HG03025 (cell line): ENCODE data around the gene MRPL34.
A peak's percentile ranks its signal among the peaks of the same experiment; 100 is the strongest.
"Not testable (repeated sequence)": the region's sequence is repeated elsewhere in the genome, so short reads cannot be mapped to it uniquely, and the experiment has no call there.

ENCODE experiments used
- ATAC-seq: cut with Tn5 transposase; IDR thresholded peaks from one replicate; pipeline ENCODE4 v1.9.1; 2021; ENCODE audit warnings: mild to moderate bottlenecking, moderate library complexity; ENCODE audit not compliant: unreplicated experiment, low FRiP score

Gene MRPL34

GRCh38 chr19:17283504-17283996, 22.1 kb upstream of the MRPL34 start:
- ATAC-seq = no peak

- ATAC-seq = no peak
Measured at GRCh38 chr19:17285415-17286135, 20.1 kb upstream of the MRPL34 start.

GRCh38 chr19:17286263-17286662, 19.4 kb upstream of the MRPL34 start:
- no peak for ATAC-seq

GRCh38 chr19:17286752-17287151, 18.9 kb upstream of the MRPL34 start:
- no peak for ATAC-seq

DNA sequence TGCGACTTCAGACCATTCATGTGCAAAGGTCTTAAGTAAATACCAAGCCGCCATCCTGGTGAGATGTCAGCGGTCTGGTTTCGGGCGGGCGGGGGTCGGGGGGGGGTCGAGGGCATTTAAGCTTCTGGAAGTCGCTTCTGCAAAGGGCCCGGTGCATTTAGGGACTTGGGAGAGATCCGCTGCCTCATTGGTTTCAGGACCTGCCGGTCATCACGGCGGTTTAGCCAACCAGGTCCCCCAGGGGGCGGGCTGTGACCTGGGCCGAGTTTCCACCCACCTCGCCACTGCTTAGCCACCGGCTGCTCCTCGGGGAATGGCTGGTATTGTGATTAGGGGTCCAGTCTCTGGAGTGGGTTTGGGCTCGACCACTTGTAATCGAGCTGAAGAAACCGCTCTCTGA, 16.2 kb upstream of the MRPL34 start:
- ATAC-seq = no peak

GRCh38 chr19:17292301-17293074, 13.2 kb upstream of the MRPL34 start:
- no peak for ATAC-seq

- ATAC-seq = no peak
Measured at GRCh38 chr19:17293605-17294004, 12.1 kb upstream of the MRPL34 start.

DNA sequence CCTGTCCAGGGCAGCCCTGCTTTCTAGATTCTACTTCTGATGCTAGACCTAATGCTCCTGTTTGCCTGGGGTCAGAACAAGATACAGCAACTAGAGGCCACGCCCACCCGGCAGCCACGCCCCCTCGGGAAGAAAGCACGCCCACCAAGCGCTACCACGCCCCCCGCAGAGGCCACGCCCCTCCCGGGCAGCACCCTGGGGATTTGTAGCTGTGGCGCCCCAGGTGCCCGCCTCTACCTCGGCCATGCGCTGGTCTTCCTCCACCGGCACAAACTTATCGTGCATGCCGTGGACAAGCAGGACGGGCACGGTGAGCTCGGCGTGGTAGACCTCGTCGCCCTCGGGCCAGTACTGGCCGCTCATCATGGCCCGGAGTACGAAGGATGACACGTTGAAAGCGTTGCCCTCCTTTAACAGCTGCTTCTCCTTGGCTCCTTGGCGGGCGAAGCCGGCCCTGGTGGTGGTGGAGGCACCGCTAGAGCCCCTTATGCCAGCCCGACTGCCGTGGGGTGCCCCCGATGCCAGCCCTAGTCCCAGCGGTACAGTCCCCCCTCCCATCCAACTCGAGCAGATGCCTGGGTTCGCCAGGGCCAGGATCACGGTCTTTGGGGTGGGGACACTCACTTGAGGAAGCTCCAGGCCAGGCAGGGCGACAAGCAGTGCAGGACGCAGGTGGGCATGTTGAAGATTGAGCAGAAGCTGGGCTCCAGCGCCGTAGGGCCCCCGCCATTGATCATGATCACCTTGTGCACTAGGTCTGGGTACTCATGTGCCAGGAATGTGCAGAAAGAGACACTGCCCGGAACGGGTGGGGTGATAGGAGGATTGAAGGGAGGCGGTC, 11.4 kb upstream of the MRPL34 start:
- no peak for ATAC-seq

GRCh38 chr19:17295551-17295950, 10.1 kb upstream of the MRPL34 start:
- ATAC-seq = not testable (repeated sequence)

GRCh38 chr19:17296273-17296672, 9.4 kb upstream of the MRPL34 start:
- ATAC-seq = no peak

DNA sequence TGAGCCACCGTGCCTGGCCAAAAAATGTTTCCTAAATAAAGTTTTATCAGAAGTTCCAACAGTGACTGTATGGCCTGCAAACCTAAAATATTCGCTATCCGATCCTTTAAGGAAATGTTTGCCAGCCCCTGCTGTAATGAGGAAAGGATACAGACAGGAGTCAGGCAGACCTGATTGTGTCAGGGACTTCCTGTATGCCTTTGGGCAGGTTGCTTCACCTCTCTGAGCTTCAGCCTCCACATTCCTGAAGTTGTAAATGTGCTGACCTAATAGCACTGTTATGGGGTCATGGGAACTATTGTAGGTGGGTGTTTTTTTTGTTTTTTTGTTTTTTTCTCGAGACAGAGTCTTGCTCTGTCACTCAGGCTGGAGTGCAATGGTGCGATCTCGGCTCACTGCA, 8.7 kb upstream of the MRPL34 start:
- ATAC-seq = no peak

DNA sequence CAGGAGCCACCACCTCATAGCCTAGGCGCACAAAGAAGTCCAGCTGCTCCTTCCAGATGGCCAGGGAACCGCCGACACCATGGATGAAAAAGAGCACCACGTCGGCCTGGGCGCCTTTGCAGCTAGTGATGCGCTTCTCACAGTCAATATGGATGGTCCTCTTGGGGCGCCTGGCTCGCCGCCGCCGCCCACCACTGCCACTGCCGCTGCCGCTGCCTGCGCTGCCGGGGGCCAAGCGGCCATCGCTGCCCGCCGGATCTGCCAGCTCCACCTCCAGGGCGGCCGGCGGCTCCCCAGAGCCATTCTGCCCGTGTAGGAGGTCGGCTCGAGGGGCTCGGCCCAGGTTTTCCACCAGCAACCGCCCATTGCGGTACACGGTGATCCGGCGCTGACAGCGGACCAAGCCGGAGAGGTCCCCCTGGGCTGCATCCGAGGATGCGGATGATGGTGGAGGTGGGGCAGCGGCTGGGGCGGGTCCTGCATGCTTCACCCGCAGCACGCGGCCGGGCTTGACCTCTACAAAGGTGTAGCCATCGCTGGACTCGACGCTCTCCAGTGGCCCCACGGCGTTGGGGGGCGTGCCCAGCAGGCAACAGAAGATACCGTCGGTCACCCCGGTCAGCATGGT, 4.6 kb upstream of the MRPL34 start:
- ATAC-seq = no peak

DNA sequence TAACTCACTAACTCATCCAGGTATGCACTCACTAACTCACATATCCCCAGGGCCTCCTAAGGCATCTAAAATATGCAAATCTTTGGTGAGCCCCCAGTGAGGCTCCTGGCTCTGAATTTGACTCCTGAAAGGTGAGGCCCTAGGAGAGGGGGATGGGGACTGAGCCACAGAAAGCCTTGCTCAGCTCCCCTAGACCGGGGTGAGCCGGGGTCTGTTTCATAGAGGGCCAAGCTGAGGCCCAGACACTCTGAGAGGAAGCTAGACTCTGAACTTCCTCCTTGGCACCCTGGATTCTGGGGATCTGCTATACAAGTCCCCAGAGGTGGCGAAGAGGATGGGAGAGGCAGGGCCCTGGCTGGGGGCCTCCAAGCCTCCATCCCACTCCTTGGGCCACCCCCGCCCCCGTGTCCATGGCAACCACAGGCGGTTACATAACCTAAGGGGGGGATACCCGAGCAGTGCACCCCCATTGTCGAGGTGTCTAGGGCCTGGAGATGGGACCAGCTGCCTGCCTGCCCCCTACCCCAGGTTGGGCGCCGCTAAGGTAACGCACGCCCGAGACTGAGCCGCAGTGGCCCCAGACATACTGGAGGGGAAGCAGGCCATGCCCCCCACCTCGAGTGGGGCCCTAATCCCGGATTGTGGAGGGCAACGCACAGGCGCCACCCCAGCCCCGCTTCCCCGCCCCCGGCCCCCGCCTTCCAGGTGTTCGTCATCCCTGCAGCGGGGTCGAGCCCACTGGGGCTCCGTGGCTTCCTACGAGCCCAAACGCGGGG, 3.1 kb upstream of the MRPL34 start:
- ATAC-seq = no peak

DNA sequence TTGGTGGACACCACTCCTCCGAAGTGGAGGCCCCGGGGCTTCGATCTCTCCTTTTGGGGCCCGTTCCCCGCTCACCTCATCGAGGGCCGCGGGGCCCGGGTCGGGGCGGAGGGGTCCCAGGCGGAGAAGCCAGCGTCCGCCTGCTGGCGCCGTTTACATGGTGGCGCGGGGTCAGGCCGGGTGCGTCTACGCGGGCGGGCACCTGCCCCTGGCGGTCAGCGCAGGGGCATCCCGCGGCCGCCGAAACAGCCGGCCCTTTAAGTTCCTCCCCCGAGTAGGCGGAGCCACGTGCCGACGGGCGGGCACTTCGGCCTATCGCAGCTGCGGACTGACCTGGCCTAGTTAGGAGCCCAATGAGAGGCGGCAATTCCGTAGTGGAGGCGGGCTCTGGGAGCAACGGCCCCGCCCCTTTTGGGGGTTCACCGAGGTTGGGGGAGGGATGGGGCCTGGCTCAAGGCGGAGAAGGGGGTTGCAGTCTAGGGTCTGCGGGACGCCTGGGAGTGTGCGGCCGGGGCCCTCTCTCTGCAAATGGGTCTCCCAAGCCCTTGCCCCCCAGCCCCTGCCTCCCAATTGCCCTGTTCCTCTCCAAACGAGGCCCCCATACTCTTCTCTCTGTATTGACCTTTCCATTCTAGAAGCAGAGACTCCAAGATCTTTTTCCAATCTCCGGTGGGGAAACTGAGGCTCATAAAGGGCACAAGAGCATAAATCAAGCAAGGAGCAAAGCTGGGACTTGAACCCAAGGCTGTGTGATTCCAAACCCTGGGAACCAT, 2.3 kb upstream of the MRPL34 start, which contains the start of gene ABHD8:
Gene ABHD8, minus strand, starts transcription at position 259 of the 773 bp plus-strand sequence. CDS start 1,809 bp downstream, outside the sequence.
- ATAC-seq = peak; percentile 53

DNA sequence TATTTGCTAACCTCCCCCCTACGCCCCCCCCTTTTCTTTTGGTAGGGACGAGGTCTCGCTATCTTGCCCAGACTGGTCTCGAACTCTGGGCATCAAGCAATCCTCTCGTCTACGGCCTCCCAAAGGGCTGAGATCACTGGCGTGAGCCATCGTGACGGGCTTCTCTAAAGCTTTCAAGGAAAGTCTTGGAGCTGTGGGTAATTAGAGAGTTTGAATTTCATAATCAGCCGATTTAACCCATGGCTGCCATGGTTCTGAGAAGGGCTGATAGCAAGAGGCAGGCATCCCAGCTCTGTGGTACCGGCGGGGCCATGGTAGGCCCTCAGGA, 1.8 kb upstream of the MRPL34 start:
- ATAC-seq = no peak

DNA sequence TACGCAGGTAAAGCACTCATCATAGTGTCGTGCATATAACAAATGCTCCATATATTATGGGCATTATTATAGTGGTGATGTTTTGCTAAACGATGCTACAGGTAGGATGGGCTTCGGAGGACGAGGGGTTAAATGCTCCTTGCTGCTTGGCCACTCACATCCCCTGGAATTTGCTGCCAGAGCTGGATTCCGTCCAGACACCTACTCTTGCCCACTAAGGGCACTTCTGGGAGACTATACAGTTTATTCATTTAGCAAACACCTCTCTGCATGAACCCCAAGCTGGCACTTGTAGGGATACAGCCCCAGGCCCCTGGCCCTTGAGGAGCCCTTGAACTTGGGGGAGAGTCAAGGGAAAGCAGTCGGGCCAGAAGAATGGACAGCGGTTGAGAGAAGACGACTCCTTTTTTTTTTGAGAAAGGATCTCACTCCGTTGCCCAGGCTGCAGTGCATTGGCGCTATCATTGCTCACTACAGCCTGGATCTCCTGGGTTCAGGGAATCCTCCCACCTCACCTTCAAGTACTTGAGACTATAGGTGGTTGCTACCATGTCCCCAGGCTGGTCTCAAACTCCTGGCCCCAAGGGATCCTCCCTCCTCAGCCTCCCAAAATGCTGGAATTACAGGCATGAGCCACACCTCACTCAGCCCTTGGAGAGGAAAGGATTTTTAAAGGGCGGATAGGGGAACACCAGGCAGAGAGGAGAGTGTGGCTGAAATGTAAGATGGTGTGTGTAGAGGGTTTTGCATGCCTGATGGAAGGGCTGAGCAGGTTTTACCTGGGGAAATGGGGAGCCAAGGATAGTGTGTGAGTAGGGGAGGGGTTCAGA, 1.1 kb upstream of the MRPL34 start:
- no peak for ATAC-seq

DNA sequence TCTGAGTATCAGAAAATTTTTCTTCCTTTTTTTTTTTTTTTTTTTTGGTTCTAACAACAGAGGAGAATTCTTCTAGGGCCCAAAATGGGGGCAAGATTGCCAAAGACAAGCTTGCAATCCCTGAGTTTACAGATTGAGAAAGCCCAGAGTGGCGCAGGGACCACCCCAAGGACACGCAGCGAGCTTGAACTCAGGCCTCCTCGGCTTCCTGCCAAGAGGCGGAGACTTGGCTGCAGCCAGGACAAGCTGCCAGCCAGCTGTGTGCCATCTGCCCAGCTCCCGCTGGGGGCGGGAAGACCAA, 506 bp upstream of the MRPL34 start:
- no peak for ATAC-seq

DNA sequence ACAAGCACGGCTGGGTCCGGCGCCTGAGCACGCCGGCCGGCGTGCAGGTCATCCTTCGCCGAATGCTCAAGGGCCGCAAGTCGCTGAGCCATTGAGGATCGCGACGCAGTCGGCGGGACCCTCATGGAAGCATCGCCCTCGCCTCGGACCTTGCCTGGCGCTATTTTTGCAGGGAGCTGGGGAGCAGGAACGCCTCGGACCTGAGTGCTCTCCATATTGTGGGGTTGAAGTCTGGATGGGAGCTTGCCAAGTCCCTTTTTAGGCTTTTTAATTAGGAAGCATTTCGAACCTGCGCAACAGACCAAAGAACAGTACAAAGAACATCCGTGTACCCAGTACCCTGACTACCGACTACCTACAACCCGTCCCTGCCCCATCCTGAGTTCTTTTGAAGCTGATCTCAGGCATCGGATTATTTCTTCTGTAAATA, 628 bp downstream of the MRPL34 start:
- ATAC-seq = no peak
